HUES6 (cell line): ENCODE results near the gene FAM25G.

Experiments
- H3K27ac ChIP-seq: 2 replicates; pipeline ENCODE4 v1.7.0; 2013; ENCODE audit warnings: low read depth, mild to moderate bottlenecking, low read length, inconsistent platforms
- H3K27me3 ChIP-seq: 2 replicates; pipeline ENCODE4 v1.6.1; 2013; ENCODE audit warnings: low read length; ENCODE audit not compliant: control insufficient read depth, insufficient read depth
- H3K36me3 ChIP-seq: 2 replicates; pipeline ENCODE4 v1.6.1; 2013; ENCODE audit warnings: low read length; ENCODE audit not compliant: control insufficient read depth, insufficient read depth
- H3K4me1 ChIP-seq: 2 replicates; pipeline ENCODE4 v1.6.1; 2013; ENCODE audit warnings: low read length; ENCODE audit not compliant: control insufficient read depth, insufficient read depth
- H3K4me3 ChIP-seq: 2 replicates; pipeline ENCODE4 v1.5.1; 2013; ENCODE audit warnings: low read depth, low read length
- H3K9ac ChIP-seq: one replicate; pipeline ENCODE4 v1.6.1; 2013; ENCODE audit warnings: mild to moderate bottlenecking, low read length
- H3K9me3 ChIP-seq: 2 replicates; pipeline ENCODE4 v1.6.1; 2013; ENCODE audit warnings: low read depth, low read length; ENCODE audit not compliant: control insufficient read depth, insufficient read depth

FAM25G gene

DNA sequence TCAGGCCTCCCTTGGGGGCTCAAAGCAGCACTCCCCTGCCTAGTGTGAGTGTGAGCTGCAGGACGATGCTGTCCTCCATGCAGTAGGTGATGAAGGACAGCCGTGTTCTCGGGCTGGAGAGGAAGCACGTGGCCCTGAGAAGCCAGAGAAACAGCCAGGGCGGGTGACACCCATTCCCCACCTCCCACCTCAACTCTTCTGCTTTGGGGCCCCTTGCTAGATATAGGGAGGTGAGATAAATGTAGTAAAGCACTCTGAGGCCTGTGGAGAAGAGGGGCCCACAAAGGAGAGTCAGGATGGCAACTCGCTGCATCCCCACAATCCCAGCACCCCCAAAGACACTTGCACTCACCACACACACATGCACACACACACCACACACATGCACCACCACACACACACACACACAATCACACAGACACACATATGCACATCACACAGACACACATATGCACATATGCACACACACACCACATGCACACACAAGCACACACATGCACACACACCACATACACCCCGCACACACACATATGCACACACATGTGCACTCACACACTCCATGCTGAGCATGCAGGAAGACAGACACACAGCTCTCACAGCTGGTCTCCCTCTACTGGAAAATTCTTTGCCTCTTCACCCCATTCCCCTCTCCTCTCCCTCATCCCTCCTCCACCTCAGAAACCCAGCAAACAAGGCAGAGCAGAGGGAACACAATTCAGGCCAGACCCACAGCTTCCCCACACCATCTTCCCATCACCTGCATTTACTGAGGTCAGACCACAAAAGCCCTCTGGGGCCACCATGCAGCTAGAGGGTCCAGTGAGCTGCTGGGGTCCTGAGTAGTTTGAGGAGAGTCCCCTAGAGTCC, 38.1 kb downstream of the FAM25G start:
- no peaks in the 10 kb centered on the region for H3K9me3 ChIP-seq
- no peaks in the 10 kb centered on the region for H3K36me3 ChIP-seq
- H3K27ac ChIP-seq, result no peak overlapping the region
- no peak overlapping the region for H3K9ac ChIP-seq
- H3K27me3 ChIP-seq, result no peaks in the 10 kb centered on the region
- H3K4me1 ChIP-seq, result peaks cover 15% of the 10 kb centered on the region
- H3K4me3 ChIP-seq, result no peak overlapping the region

DNA sequence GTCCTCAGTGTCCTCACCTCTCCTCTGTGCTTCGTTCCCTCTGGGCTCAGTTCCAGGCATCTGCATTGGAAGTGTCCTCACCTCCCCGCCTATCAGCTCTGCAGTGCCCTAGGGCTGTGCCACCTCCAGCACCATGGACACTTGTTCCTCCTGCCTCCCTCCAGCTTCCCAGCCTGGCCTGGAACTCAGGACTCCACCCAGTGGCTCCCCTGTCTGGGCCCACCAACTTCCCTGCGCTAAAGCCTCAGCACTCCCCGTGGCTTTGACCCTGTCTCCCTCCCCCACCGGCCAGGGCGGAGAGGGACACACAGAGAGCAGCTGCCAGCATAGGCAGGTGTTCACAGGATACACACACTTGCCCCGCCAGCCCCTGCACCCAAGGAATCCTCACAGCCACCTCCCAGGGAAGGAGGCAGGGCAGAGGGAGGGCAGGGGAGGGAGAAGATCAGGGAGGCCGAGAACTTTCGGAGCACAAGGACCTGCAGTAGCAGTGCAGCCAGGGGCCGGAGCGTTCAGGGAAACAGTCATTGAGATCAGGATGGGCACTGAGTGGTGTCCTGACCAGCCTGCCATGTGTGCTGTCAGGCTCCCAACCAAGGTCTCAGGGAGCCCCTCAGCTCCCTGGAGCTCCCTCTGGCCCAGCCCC, 38.9 kb downstream of the FAM25G start:
- Histone ChIP-seq H3K27me3 (no peaks in the 10 kb centered on the region), H3K27ac (no peak overlapping the region), H3K36me3 (no peaks in the 10 kb centered on the region), H3K4me3 (no peak overlapping the region), H3K4me1 (peaks cover 15% of the 10 kb centered on the region), H3K9ac (no peak overlapping the region), H3K9me3 (no peaks in the 10 kb centered on the region)

DNA sequence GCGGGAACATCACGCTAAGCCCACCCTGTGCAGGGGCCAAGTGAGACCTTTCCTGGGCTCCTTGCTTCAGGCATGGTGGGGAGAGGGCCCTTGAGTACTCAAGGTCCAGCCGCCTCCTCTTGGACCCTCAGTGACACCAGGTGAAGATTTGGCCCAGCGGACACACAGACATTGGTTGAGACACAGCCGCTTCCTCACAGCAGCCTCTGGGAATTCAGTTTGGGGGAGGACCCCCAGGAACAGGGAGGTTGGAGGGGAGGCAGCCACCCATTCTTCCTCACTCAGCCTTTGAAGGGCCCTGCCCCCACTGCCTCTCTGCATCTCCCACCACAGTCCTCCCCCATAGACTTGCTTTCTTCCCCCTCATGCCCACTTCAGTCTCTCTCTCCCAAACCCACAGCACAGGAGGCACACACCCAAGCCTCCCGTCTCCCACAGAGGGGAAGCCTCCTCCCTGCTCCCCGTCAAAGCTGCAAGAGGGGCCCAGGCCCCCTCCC, 39.5 kb downstream of the FAM25G start:
- Histone ChIP-seq H3K27me3 (no peaks in the 10 kb centered on the region), H3K36me3 (no peaks in the 10 kb centered on the region), H3K27ac (no peak overlapping the region), H3K9ac (no peak overlapping the region), H3K4me1 (peaks cover 15% of the 10 kb centered on the region), H3K4me3 (no peak overlapping the region), H3K9me3 (no peaks in the 10 kb centered on the region)

DNA sequence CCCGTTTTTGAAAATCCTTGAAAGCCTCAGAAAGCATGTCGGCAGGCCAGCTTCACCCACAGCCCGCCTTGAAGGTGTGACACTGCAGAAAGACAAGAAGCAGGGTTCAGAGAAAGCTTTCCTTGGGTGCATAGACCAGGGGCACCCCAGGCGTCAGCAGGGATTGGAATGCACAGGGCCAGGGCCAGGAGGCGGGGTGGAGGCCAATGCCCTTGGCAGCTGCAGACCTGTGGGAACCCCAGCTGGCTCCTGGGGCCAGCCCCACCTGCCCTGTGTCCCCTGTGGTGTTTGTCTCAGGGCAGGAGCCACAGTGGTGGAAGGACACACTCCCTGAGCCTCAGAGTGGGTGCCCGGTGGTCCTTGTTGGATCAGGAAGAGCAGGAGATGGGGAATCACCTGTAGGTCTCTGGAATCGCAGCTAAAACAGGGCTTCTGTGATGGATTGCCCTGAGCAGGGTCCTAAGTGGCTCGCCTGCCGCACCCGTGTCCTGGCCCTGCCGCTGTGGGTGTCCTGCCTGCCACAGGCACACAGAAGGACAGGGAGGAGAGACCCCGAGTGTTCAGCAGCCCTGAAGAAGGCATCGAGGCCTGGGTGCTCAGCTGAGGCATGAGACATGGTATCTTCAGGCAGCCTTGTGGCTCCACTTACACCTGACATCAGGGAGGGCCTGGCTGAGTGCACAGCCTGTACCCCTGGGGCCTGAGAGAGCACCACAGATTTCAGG, 40.1 kb downstream of the FAM25G start:
- no peaks in the 10 kb centered on the region for H3K36me3 ChIP-seq
- H3K4me3 ChIP-seq, result no peak overlapping the region
- peaks cover 2% of the 10 kb centered on the region for H3K9me3 ChIP-seq
- H3K27ac ChIP-seq, result no peak overlapping the region
- H3K4me1 ChIP-seq, result peaks cover 15% of the 10 kb centered on the region
- H3K27me3 ChIP-seq, result no peaks in the 10 kb centered on the region
- H3K9ac ChIP-seq, result no peak overlapping the region

DNA sequence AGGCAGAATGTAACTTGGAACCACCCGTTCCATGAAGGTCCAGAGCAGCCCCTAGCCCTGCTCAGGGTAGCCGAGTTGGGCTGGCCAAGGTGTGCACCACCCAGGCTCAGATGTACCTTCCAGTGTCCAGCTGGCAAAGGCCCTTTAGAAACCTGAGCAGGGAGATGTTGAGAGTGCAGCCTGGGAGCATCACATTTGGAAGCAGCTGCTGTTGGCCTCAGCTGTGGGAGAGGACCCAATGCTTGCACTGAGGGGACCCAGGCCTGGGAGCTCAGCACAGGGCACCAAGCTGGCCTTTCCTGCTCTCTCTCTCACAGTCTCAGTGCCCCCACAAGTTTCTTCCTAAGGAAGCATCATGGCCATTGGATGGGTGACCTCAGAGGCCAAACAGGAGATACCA, 41.1 kb downstream of the FAM25G start:
- Histone ChIP-seq H3K27me3 (no peaks in the 10 kb centered on the region), H3K36me3 (no peaks in the 10 kb centered on the region), H3K4me1 (peaks cover 13% of the 10 kb centered on the region), H3K27ac (no peak overlapping the region), H3K9ac (no peak overlapping the region), H3K4me3 (no peak overlapping the region), H3K9me3 (peaks cover 5% of the 10 kb centered on the region)

DNA sequence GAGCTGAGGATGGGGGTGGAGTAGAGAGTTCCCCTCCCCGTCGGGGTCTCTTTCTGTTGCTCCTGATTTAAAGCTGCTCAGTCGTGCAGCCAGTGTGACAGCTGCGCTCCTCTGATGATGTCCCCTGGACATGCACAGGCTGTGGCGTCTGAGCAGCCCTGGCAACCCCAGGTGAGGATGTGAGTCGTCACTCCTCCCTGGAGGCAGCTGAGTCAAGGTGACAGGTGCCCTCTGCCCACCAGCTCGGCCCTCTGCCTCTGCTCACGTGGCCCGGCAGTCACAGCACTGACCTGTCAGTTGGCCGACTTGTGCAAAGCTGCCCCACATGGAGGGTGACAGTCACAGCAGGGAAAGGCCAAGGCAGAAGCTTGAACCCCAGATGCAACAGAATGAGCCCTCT, 41.5 kb downstream of the FAM25G start:
- Histone ChIP-seq H3K36me3 (no peaks in the 10 kb centered on the region), H3K4me1 (peaks cover 11% of the 10 kb centered on the region), H3K27me3 (no peaks in the 10 kb centered on the region), H3K9ac (no peak overlapping the region), H3K9me3 (peaks cover 5% of the 10 kb centered on the region), H3K27ac (no peak overlapping the region), H3K4me3 (no peak overlapping the region)

DNA sequence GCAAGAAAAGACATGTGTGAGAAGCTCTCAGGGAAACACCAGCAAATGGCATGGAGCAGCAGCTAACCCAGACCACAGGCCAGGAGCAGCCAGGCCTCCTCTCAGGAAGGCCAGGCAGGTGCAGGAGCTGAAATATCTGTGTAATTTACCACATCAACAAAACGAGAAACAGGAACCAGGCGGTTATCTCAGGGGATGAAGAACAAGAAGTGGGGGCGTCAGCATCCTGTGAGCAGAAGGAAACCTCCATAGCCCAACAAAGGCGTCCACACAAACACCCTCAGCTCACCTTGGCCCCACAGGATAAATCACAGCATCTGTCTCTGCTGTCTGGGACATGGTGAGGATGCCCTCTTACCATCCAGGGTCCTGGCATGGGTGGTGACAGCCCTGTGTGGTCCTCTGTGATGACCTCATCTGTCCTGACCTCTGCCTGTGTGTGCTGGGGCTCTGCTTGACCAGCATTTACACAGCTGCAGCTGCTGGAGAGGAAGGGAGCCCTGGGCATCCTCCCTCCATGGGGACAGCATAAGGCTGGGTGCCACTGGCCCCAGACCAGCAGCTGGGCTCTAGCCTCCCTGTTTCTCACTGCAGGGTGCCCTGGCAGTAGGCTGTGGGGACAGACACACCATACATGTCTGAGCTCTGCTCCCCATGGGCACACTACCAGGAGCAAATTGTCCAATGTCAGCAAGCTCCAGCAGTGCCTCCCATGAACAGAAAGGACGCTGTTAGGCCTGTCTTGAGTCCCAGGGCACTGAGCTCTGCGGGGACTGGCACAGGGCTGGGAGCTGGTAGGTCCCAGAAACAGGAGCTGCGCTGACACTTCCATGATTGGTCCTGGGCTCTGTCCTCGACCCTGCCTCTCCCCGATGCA, 42.2 kb downstream of the FAM25G start:
- no peaks in the 10 kb centered on the region for H3K27me3 ChIP-seq
- H3K36me3 ChIP-seq, result no peaks in the 10 kb centered on the region
- no peak overlapping the region for H3K4me3 ChIP-seq
- no peak overlapping the region for H3K9ac ChIP-seq
- no peak overlapping the region for H3K27ac ChIP-seq
- peaks cover 11% of the 10 kb centered on the region for H3K4me1 ChIP-seq
- peaks cover 5% of the 10 kb centered on the region for H3K9me3 ChIP-seq

DNA sequence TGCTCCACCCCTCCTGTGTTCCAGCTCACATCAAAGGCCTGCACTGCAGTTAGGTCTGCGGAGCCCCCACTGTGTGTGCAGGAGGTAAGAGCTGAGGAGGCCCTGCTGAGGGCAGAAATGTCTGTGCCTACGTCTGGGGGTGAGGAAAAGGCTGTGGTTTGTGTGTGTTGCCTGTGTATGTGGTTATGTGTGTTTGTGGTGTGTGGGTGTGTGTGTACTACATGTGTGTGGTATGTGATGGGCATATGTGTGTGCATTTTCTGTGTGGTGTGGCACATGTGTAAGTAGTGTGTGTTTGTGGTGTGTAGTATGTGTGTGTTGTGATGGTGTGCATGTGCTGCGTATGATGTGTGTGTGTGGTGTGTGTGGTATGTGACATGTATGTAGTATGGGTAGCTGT, 43.8 kb downstream of the FAM25G start:
- peaks cover 5% of the 10 kb centered on the region for H3K9me3 ChIP-seq
- H3K4me3 ChIP-seq, result no peak overlapping the region
- no peak overlapping the region for H3K9ac ChIP-seq
- H3K4me1 ChIP-seq, result peaks cover 10% of the 10 kb centered on the region
- no peaks in the 10 kb centered on the region for H3K36me3 ChIP-seq
- H3K27me3 ChIP-seq, result no peaks in the 10 kb centered on the region
- H3K27ac ChIP-seq, result no peak overlapping the region

DNA sequence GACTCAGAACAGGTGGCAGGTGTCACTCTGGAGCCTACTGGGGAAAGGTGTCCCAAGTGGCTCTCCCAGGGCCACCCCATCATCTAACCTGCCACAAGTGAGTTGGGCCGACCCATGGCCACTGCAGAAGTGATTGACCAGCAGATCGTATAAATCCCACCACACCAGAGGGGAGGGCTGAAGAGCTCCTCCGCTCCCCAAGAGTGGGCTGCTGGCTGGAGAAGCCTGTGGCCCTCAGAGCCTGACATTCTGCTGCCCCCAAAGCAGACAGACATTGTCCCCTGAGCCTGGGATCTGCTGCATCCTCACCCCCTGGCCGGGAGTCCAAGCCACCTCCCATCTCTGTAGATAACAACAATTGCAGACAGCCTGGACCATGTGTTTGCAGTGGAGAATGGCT, 44.3 kb downstream of the FAM25G start:
- no peak overlapping the region for H3K9ac ChIP-seq
- no peak overlapping the region for H3K27ac ChIP-seq
- H3K36me3 ChIP-seq, result no peaks in the 10 kb centered on the region

DNA sequence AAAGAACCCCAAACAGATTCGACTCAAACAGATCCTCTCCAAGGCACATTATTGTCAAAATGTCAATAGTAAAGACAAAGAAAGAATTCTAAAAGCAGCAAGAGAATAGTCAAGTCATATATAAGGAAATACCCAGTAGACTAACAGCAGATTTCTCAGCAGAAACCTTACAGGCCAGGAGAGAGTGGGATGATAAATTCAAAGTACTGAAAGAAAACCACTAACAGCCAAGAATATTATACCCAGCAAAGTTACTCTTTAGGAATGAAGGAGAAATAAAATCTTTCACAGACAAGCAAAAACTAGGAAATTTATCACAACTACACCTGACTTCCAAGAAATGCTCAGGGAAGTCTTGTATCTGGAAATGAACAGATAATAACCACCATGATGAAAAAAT, 45.8 kb downstream of the FAM25G start:
- Histone ChIP-seq H3K36me3 (no peaks in the 10 kb centered on the region), H3K4me3 (no peak overlapping the region)

More for the DNA sequence above, 44.3 kb downstream of the FAM25G start:
- Histone ChIP-seq H3K27me3 (no peaks in the 10 kb centered on the region), H3K4me1 (peaks cover 5% of the 10 kb centered on the region; the same call in 1 of the 2 replicates), H3K9me3 (peaks cover 5% of the 10 kb centered on the region), H3K4me3 (no peak overlapping the region)

More for the DNA sequence above, 45.8 kb downstream of the FAM25G start:
- Histone ChIP-seq H3K27ac (no peak overlapping the region), H3K9me3 (peaks cover 5% of the 10 kb centered on the region), H3K27me3 (no peaks in the 10 kb centered on the region), H3K4me1 (no peaks in the 10 kb centered on the region; the same call in 1 of the 2 replicates), H3K9ac (no peak overlapping the region)
